Mesodermal cell (in vitro differentiated cells): ENCODE results near the gene SRF.

Experiments
- H3K27ac ChIP-seq: 2 replicates; pipeline ENCODE4 v1.7.0; 2013; ENCODE audit warnings: mild to moderate bottlenecking, low read depth, low read length, moderate library complexity; ENCODE audit not compliant: severe bottlenecking
- H3K36me3 ChIP-seq: 2 replicates; pipeline ENCODE4 v1.7.1; 2013; ENCODE audit warnings: mild to moderate bottlenecking, low read length, moderate library complexity; ENCODE audit not compliant: control insufficient read depth, insufficient read depth
- H3K4me1 ChIP-seq: one replicate; pipeline ENCODE4 v1.7.1; 2013; ENCODE audit warnings: mild to moderate bottlenecking, low read length; ENCODE audit not compliant: insufficient read depth, control insufficient read depth, poor library complexity, severe bottlenecking
- H3K4me3 ChIP-seq: 2 replicates; pipeline ENCODE4 v1.7.0; 2013; ENCODE audit warnings: low read length, control low read depth, mild to moderate bottlenecking; ENCODE audit not compliant: insufficient read depth, poor library complexity, severe bottlenecking; ENCODE audit errors: extremely low read depth
- H3K9me3 ChIP-seq: 2 replicates; pipeline ENCODE4 v1.7.1; 2013; ENCODE audit warnings: mild to moderate bottlenecking, low read length, moderate library complexity; ENCODE audit not compliant: control insufficient read depth
- WGBS, 2 experiments: methylation state at CpG; one replicate each; pipeline ENCODE4 v1.1.5; 2013; ENCODE audit warnings: missing lambda C conversion rate in 2 of 2; ENCODE audit not compliant: insufficient coverage in 2 of 2; 5-methylcytosine and 5-hydroxymethylcytosine counted together

The SRF gene

GRCh38 chr6:43216200-43216599 is 45.1 kb downstream of the SRF start:
- WGBS, 2 experiments: 88 to 95% methylated on average over 9 to 12 of the region's 12 CpGs

GRCh38 chr6:43217351-43217750 is 46.3 kb downstream of the SRF start:
- Histone ChIP-seq H3K27ac (no peak overlapping the region), H3K4me3 (no peak overlapping the region), H3K36me3 (peaks cover 15% of the 10 kb centered on the region), H3K4me1 (no peaks in the 10 kb centered on the region), H3K9me3 (no peaks in the 10 kb centered on the region)
- WGBS, 2 experiments: 89% methylated on average over 5 of the region's 5 CpGs

More at GRCh38 chr6:43216200-43216599, 45.1 kb downstream of the SRF start:
- no peak overlapping the region for H3K4me3 ChIP-seq
- H3K4me1 ChIP-seq: no peaks in the 10 kb centered on the region
- H3K36me3 ChIP-seq: peaks cover 15% of the 10 kb centered on the region
- H3K9me3 ChIP-seq: no peaks in the 10 kb centered on the region
- no peak overlapping the region for H3K27ac ChIP-seq

DNA sequence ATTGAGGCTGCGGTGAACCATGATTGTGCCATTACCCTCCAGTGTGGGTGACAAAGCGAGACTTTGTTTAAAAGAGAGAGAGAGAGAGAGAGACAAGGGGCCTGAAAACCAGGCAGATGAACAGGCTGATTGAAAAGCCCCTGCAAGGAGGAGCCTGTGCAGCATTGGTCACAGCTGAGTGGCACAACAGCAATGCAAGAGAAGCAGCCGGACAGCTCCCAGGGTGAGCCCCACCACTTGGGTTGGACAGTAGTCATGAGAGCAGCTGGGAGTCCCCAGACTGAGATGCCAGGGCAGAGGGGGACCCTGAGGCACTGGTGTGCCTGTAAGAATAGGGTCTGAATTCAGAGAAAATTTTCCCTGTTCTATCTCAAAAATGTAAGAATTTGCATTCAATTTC is 48.0 kb downstream of the SRF start:
- Histone ChIP-seq H3K36me3 (peaks cover 14% of the 10 kb centered on the region), H3K9me3 (no peaks in the 10 kb centered on the region), H3K27ac (no peak overlapping the region), H3K4me1 (no peaks in the 10 kb centered on the region), H3K4me3 (no peak overlapping the region)
- WGBS, 2 experiments: 92 to 95% methylated on average over 3 of the region's 3 CpGs

- peaks cover 14% of the 10 kb centered on the region for H3K36me3 ChIP-seq
- WGBS, 2 experiments: 86 to 89% methylated on average over 5 to 7 of the region's 7 CpGs
- H3K4me1 ChIP-seq: no peaks in the 10 kb centered on the region
- no peaks in the 10 kb centered on the region for H3K9me3 ChIP-seq
- H3K27ac ChIP-seq: no peak overlapping the region
- H3K4me3 ChIP-seq: no peak overlapping the region
Observed at GRCh38 chr6:43219814-43220213, 48.7 kb downstream of the SRF start.

DNA sequence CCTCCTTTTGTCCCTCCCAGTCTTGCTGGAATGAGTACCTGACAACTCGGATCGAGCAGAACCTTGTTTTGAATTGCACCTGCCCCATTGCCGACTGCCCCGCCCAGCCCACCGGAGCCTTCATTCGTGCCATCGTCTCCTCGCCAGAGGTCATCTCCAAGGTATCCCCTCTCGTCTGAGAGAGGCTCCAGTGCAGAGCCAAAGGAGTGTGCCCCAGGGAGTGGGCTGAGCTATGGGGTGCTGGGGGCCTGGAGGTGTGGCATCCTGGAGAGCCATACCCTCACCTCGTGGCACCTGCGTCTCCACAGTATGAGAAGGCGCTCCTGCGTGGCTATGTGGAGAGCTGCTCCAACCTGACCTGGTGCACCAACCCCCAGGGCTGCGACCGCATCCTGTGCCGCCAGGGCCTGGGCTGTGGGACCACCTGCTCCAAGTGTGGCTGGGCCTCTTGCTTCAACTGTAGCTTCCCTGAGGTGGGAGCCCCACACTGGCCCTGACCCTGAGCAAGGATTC is 49.4 kb downstream of the SRF start:
- Histone ChIP-seq H3K27ac (no peak overlapping the region), H3K9me3 (no peaks in the 10 kb centered on the region), H3K4me1 (no peaks in the 10 kb centered on the region), H3K36me3 (peaks cover 14% of the 10 kb centered on the region), H3K4me3 (no peak overlapping the region)
- 90% methylated on average over 16 of the region's 16 CpGs for WGBS, 2 experiments

GRCh38 chr6:43221046-43221972 is 50.2 kb downstream of the SRF start:
- Histone ChIP-seq H3K36me3 (peaks cover 12% of the 10 kb centered on the region), H3K4me3 (no peak overlapping the region), H3K9me3 (no peaks in the 10 kb centered on the region), H3K27ac (no peak overlapping the region), H3K4me1 (peaks cover 2% of the 10 kb centered on the region)
- 93 to 98% methylated on average over 12 to 20 of the region's 20 CpGs for WGBS, 2 experiments

DNA sequence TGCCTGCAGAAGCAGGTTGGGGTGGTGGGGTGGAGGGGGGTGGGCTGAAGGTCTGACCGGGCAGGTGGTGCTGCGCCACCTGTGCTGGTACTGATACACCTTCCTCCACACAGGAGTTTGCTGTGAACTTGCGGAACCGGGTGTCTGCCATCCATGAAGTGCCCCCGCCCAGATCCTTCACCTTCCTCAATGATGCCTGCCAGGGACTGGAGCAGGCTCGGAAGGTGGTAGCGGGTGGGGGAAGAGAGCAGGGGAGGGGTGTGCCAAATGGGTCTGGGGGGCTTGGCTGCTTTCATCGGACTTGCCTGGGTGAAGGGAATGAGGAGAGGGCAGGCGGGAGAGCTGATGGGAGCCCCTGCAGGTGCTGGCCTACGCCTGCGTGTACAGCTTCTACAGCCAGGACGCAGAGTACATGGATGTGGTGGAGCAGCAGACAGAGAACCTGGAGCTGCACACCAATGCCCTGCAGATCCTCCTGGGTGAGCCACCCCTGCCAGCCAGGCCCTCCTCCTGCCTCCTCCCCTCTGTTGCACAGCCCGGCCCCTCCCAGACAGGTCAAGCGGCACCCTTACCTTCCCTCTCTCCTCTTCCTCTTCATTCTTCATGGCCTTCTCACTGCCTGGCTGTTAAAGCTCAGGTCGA is 51.5 kb downstream of the SRF start:
- 89 to 92% methylated on average over 8 to 11 of the region's 15 CpGs for WGBS, 2 experiments
- no peak overlapping the region for H3K27ac ChIP-seq
- H3K36me3 ChIP-seq: peaks cover 10% of the 10 kb centered on the region
- no peaks in the 10 kb centered on the region for H3K9me3 ChIP-seq
- peaks cover 2% of the 10 kb centered on the region for H3K4me1 ChIP-seq
- H3K4me3 ChIP-seq: no peak overlapping the region

- H3K9me3 ChIP-seq: no peaks in the 10 kb centered on the region
- no peak overlapping the region for H3K4me3 ChIP-seq
- WGBS, 2 experiments: 86 to 93% methylated on average over 12 of the region's 14 CpGs
- H3K4me1 ChIP-seq: peaks cover 2% of the 10 kb centered on the region
- peaks cover 10% of the 10 kb centered on the region for H3K36me3 ChIP-seq
- no peak overlapping the region for H3K27ac ChIP-seq
Observed at GRCh38 chr6:43223175-43223574, 52.1 kb downstream of the SRF start.

DNA sequence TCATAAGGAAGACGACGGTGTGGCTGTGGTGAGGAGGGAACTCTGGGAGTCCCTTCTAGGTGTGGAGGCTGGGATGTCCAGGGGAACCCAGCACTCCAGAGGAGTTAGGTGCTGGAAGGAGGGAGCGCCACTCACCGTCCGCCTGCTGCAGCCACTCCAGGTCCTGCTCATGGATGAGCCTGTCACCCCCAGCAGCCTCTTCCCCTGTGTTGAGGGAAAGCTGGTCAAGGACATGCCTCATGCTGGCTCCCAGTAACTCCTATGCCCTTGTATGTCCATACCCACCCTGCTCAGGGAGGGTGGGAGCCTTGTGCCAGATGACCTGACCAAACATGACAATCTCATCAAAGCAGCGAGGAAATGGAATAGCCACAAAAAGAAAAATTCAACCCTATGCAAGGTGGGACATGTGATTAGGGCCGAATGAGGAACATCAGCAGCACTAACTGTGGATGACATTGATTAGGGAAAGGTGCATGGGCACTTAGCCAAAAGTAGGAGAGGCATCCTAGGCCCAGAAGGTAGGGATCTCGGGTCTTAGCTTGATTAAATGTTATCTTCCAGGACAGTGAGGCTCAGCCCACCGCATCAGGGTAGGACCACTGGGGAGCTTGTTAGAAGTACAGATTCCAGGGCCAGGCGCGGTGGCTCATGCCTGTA is 55.3 kb downstream of the SRF start:
- Histone ChIP-seq H3K4me1 (peaks cover 2% of the 10 kb centered on the region), H3K9me3 (no peaks in the 10 kb centered on the region), H3K27ac (no peak overlapping the region), H3K36me3 (peaks cover 5% of the 10 kb centered on the region), H3K4me3 (no peak overlapping the region)
- WGBS, 2 experiments: 92 to 95% methylated on average over 9 to 10 of the region's 11 CpGs

DNA sequence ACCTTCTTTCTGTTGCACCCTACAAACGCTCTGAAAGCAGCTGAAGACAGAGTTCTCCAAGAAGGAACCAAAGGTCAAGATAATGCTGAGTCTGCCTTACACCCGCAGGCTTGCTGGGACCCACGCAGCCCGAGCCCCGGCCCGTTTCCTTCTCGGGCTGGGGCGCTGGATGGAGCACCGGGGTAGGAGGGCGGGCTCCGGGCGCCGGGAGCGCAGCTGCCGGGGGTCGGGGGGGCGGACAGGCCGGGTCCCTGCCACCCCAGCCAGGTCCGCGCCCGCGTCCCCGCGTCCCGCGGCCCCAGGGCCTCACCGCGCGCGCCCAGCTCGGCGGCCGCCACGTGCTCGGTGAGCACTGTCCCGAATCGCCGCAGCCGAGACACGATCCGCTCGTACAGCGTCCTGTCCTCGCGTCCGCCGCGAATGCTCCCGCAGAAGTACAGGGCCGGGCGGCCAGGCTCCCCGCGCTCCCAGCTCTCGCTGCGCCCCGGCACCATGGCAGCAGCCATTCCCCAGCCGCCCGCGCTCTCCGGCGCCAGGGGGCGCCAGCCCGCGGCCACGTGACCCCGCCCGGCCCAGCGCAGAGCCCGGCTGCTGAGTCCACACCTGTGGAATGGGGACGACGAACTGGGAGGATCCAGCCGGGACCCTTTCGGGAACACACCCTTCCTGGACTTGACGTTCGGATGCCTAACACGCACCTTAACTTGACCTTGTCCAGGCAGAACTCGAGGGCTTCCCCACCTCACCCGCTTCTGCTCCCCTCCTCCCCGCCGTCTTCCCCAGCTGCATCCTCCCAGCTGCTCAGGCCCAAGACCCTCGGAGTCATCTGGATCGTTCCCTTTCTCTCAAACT is 58.1 kb downstream of the SRF start, which contains the start of gene DNPH1:
TSS of gene DNPH1 (minus strand) at position 531 of the 852 bp plus-strand sequence. CDS start at position 506, 25 bp downstream.
- 3 to 5% methylated on average over 64 to 76 of the region's 82 CpGs for whole genome bisulfite sequencing, 2 experiments
- H3K9me3 ChIP-seq: no peaks in the 10 kb centered on the region
- H3K4me3 ChIP-seq: peak within 1 kb of the TSS; percentile 48
- no peaks in the 10 kb centered on the region for H3K36me3 ChIP-seq
- H3K27ac ChIP-seq: no peak within 1 kb of the TSS
- H3K4me1 ChIP-seq: peaks cover 2% of the 10 kb centered on the region
